HG03175 (cell line): ENCODE results near the gene CLTCL1.
A peak's percentile ranks its signal among the peaks of the same experiment; 100 is the strongest.

ENCODE experiments used
- ATAC-seq: cut with Tn5 transposase; IDR thresholded peaks from one replicate; pipeline ENCODE4 v1.9.1; 2021; ENCODE audit warnings: mild to moderate bottlenecking, moderate library complexity; ENCODE audit not compliant: unreplicated experiment

The CLTCL1 gene

GRCh38 chr22:19152942-19153883, 138.3 kb downstream of the CLTCL1 start:
- ATAC-seq: no peak

- ATAC-seq: no peak
These were observed 140.0 kb downstream of the CLTCL1 start for GRCh38 chr22:19151329-19152191.

GRCh38 chr22:19150482-19151328, 140.8 kb downstream of the CLTCL1 start:
- ATAC-seq: no peak

GRCh38 chr22:19149991-19150390, 141.5 kb downstream of the CLTCL1 start, which contains the start of gene GSC2:
Gene GSC2 (minus strand): TSS chr22:19150292. CDS start chr22:19150283, 9 bp downstream.
- ATAC-seq: no peak

- no peak for ATAC-seq
These were observed 142.3 kb downstream of the CLTCL1 start for GRCh38 chr22:19149047-19149883.

GRCh38 chr22:19148417-19149046, 143.0 kb downstream of the CLTCL1 start:
- ATAC-seq: no peak

GRCh38 chr22:19147195-19147780, 144.2 kb downstream of the CLTCL1 start:
- ATAC-seq: no peak

- ATAC-seq: no peak
These were observed 145.1 kb downstream of the CLTCL1 start for GRCh38 chr22:19146215-19146968.

- ATAC-seq: peak; percentile 7
These were observed 147.5 kb downstream of the CLTCL1 start for GRCh38 chr22:19143967-19144400.

- ATAC-seq: no peak
These were observed 148.3 kb downstream of the CLTCL1 start for GRCh38 chr22:19143212-19143611.

- ATAC-seq: no peak
These were observed 149.1 kb downstream of the CLTCL1 start for GRCh38 chr22:19142394-19142793.

- no peak for ATAC-seq
These were observed 151.5 kb downstream of the CLTCL1 start for GRCh38 chr22:19139974-19140373.

GRCh38 chr22:19139001-19139356, 152.5 kb downstream of the CLTCL1 start:
- no peak for ATAC-seq

- ATAC-seq: no peak
These were observed 153.1 kb downstream of the CLTCL1 start for GRCh38 chr22:19138217-19139000.

GRCh38 chr22:19137384-19138216, 153.9 kb downstream of the CLTCL1 start:
- ATAC-seq: no peak

GRCh38 chr22:19136915-19137314, 154.6 kb downstream of the CLTCL1 start:
- ATAC-seq: no peak

GRCh38 chr22:19134874-19135273, 156.6 kb downstream of the CLTCL1 start:
- no peak for ATAC-seq
